Ovary (tissue), 3 donors: Measurements from ENCODE around the gene EPB41L2.

Source experiments
- EP300 ChIP-seq: sonication (generic); formaldehyde crosslinking; IDR thresholded peaks from one replicate; pipeline ENCODE4 v1.6.1; 2017; ENCODE audit warnings: antibody characterized with exemption
- TF ChIP-seq, protein P1 (sequence below), 3 donors: fragments of 450-650 bp in 2 of 3; fragments of 200-600 bp in 1 of 3; IDR thresholded peaks; one replicate each; pipeline versions ENCODE4 v1.5.1 to v1.8.0; 2016 to 2022; ENCODE audit warnings: antibody characterized with exemption in 3 of 3, mild to moderate bottlenecking in 1 of 3
- donor health status: DM: no; HTN: no; CAD: no.

DNA sequence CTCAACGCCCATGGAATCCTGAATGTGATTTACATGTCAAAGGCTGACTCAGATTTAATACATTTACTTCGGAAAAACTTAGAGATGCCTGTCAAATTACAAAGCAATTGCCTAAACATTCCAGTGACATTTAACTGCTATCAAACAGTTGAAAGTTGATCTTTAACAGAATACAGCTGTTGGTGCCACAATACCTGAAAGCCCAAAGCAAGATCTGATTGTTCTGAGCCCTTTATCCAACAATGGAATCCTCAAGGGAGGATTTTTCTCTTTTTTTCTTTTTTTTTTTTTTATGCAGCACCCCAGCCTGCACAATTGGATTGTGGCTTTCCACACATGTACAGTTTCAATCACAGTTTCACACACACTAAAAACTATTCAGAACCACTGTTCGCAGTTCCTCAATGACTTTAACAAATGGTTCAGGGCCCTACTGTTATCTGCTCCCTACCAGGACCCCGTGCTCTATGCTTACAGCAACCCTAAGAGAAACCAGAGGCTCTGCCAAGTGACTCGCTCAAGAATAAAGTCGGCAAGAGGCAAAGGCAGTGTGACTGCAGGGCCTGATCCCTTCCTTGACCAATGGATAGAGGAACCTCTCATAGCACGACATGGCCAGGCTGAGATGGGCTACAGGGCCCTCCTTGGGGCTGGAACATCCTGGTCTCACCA, 33.3 kb downstream of the EPB41L2 start:
- no peak for TF ChIP-seq EP300
- TF ChIP-seq, protein P1, sequence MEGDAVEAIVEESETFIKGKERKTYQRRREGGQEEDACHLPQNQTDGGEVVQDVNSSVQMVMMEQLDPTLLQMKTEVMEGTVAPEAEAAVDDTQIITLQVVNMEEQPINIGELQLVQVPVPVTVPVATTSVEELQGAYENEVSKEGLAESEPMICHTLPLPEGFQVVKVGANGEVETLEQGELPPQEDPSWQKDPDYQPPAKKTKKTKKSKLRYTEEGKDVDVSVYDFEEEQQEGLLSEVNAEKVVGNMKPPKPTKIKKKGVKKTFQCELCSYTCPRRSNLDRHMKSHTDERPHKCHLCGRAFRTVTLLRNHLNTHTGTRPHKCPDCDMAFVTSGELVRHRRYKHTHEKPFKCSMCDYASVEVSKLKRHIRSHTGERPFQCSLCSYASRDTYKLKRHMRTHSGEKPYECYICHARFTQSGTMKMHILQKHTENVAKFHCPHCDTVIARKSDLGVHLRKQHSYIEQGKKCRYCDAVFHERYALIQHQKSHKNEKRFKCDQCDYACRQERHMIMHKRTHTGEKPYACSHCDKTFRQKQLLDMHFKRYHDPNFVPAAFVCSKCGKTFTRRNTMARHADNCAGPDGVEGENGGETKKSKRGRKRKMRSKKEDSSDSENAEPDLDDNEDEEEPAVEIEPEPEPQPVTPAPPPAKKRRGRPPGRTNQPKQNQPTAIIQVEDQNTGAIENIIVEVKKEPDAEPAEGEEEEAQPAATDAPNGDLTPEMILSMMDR (IDR thresholded peaks at IDR 0.05), result no peak
